Activated naive CD4-positive, alpha-beta T cell treated with anti-CD3 and anti-CD28 coated beads, Interleukin-2, amount 50 U/mL, for 16 hours (primary cell): ENCODE data around the gene SELENOM.
"Not testable (repeated sequence)": the region's sequence is repeated elsewhere in the genome, so short reads cannot be mapped to it uniquely, and the experiment has no call there.

Experiments
- DNase-seq: peaks from one replicate; pipeline ENCODE4 v3.0.0-alpha.2; 2020

SELENOM gene

DNA sequence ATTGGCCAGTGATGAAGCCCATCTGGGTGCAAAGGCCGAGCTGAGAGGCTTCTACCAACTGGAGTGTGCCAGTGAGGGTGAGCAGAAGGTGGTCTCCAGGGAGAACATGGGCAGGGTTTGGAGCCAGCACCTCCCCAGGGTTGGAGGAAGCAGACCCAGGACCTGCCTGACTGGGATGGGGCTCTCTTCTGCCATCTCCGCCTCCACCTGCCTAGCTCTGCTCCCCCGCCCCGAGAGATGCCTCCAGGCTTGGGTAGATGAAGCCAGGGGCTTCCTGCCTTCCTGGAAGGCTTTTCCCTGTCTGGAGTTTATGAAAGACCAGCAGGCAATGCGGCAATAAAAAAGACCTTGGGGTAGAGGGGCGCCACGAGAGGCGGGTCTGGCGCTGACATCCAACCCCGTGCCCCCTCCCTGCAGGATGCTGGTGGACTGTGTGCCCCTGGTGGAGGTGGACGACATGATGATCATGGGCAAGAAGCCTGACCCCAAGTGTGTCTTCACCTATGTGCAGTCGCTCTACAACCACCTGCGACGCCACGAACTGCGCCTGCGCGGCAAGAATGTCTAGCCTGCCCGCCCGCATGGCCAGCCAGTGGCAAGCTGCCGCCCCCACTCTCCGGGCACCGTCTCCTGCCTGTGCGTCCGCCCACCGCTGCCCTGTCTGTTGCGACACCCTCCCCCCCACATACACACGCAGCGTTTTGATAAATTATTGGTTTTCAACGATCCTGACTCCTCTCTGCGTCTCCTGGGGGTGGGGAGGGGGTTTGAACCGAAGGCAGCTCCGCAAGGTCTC is 3.3 kb downstream of the SELENOM start:
- DNase-seq, result no peak

DNA sequence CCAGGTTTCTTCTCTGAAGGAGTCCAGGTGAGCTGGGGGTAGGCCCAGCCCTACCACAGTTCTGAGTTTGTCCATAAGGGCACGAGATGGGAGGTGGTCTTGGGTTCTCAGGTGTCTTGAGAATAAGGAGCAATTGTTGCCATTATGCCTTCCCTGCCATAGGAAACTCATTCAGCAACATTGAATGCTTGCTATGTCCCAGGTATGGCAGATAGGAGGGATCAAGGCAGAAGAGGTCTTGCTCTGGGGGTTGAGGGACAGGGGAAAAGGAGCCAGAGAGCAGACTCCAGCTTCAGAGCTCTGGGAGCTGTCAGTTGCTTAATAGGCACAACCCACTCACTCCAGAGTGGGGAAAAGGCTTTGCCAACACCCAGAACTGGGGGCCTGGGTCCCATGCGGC is 4.3 kb downstream of the SELENOM start:
- no peak for DNase-seq

DNA sequence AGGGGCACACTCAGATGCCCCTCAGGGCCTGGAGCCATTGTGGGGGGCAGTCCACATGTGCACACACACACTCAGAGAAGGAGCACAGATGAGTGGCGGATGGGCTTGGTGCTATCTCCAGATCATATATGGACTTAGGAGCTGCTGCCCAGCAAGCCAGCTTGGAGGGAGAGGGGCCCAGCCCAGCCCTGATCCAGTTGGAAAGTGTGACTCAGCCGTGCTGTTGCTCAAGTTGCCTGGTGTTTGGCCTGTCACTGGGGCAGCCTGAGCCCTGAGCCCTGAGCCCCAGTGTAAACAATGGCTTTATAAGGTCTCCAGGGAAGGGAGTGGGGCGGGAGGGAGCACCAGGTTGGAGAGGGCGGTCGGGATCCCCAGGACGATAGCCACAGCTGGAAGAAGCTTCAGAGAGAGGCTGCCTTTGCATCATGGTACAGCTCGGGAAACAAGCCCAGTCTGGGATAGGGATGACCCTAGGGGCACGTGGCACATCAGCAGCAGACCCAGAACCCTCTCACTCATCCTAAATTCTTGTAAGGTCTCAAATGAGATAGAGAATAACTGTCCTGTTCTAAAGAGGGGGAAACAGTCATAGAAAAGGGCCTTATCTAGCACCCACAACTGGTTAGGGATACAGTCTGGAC is 4.8 kb downstream of the SELENOM start:
- no peak for DNase-seq

DNA sequence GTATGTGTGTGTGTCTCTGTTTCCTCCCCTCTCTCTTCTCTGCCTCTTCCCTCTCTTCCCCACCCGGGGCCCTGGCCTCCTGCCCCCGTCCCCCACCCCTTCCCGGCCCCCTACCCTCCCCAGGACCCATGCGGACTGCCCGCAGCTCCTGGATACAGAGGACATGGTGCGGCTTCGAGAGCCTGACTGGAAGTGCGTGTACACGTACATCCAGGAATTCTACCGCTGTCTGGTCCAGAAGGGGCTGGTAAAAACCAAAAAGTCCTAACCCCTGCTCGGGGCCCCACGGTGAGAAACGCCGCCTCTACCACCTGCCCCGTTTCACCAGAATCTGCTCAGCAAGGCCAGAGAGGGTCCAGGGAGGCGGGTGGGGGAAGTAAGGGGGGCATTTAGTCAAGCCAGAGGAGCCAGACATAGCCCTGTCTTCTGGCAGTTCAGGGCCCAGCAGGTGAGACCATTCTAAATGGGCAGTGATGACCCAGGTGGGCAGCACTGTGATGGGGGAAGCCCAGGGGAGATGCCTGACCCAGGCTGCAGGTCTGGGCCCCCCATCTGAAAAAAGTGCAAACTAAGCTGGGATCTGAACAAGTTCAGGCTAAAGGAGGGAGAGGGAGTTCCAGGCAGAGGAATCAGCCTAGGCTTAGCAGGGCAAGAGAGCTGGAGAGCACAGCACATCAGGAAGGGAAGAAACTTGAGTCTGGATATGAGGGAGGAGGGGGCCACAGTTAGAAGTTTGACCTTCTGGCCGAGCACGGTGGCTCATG is 6.4 kb downstream of the SELENOM start:
- no peak for DNase-seq

DNA sequence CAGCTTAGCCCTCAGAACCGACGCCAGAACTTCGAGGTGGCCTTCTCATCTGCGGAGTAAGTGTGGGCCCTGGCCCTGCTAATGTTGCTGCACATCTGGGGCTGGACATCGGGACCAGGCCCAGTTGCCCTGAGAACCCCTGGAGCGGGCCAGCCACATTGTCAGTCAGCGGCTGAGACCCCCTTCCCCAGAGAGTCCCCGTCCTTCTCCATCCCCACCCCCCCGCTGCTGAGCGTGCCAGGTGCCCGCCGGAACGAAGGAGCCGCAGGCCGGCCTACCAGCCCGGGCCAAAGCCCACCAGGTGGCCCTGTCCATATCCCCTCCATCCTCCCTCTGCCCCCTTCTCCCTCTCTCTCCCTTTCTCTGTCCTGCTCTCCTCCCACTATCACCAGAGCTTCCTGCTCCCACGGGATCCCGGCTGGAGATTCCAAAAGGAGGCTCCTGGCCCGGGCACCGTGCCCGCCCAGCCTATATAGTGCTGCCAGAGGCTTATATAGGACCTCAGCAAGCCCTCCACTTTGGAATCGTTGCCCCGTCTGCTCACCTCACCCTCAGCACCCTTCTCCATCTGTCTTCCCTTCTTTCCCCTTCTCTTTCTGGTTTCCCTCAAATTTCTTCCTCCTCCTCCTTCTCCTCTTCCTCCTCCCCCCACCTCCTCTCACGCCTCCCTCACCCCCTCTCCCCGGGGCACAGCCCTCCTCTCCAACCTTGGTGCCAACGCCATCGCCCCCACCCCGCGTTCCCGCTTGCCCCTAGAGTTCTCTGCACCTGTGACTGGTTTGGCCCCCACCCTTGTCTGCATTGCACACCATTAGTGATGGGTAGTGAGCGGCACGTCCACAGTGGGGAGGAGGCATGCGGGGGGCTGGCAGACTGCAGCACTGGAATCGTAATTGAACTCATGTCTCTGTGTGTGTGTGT is 7.3 kb downstream of the SELENOM start:
- no peak for DNase-seq

DNA sequence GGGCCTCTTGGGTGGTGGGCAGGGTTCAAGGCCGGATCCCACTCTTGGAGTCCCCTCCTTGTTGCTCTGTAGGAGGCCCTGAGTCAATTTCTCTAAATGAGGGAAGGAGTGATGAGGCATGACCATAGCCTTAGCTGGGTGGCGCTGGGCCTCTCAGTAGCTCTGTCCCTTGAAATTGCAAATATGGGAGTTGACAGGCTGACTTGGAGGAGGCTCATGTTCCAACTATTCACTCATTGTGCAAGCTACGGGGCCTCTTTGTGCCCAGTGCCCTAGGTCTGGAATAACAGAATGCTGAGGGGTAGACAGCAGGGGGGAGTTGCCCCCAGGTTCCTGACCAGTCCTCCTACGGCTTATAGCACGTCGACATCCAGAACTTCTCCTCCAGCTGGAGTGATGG is 8.0 kb downstream of the SELENOM start:
- no peak for DNase-seq

DNA sequence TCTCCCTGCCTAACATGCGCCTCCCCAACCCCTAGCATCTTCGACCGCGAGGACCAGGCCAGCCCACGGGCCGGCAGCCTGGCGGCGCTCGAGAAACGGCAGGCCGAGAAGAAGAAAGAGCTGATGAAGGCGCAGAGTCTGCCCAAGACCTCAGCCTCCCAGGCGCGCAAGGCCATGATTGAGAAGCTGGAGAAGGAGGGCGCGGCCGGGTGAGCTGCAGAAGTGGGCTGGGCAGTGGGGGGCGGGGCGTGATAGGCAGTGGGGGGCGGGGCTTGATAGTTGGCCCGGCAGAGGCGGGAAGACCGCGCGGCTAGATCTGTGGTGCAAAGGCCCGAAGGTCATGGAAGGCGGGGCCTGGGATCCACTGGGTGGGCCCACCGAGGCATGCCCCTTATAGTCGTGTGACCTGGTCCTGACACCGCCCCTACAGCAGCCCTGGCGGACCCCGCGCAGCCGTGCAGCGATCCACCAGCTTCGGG is 8.7 kb downstream of the SELENOM start:
- no peak for DNase-seq

DNA sequence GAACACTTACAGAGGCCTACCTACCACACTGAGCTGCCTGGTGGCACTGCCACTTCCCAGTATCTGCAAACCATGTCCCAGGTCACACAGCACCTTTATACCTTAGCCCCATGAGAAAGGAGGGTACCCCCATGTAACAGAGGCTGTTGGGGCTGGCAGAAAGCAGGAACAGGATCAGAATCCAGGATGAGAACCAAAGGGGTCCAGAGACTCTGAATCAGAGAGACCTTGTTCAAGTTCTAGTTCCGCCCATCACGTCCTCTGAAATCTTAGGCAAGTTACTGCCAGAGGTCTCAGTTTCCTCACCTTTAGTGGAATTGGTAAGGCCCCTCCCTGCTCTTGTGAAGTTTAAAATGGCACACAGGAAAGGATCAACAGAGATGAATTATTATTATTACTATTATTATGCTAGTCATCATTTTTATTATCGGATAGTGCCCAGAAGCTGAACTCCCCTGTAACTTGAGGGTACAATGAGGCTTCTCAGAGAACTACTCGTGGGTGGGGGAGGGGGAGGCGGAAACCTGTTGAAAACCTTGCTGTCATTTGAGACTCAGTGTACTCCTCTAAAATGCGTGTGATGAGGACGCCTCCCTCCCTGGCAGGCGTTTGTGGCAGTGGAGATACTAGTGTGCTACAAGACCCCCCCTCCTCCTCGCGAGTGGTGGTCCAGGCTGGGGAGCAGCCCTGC is 9.3 kb downstream of the SELENOM start:
- no peak for DNase-seq

DNA sequence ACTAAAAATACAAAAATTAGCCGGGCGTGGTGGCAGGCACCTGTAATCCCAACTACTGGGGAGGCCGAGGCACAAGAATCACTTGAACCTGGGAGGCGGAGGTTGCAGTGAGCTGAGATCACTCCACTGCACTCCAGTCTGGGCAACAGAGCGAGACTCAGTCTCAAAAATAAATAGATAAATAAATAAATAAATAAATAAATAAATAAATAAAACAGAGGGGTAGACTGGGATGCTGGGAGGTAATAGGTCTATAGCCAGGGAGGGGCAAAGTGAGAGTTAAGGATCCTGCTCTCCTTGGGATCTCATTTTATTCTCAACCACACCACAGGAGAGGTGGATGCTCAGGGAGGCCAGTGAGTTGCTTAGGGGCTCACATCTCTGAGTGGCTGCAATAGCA is 9.8 kb downstream of the SELENOM start:
- not testable (repeated sequence) for DNase-seq

DNA sequence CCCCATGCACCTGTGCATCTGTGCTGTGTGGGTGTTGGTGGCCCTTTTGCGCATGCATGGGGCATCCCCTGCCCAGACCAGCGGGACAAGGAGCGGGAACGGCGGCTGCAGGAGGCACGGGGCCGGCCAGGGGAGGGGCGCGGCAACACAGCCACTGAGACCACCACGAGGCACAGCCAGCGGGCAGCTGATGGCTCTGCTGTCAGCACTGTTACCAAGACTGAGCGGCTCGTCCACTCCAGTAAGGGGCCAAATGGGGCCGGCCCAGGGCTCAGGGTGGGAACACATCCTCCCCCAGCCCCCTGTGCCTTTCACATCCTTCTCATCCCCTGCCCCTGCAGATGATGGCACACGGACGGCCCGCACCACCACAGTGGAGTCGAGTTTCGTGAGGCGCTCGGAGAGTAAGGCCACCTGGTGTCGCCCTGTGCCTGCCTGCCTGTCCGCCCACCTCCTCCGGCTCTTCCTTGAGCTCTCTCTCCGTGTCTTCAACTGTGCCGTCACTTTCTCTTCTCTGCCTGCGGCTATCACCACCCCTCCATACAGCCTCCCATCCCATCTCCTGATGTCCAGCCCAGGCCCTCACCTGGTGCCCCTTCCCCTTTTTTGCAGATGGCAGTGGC is 10.6 kb downstream of the SELENOM start:
- no peak for DNase-seq

DNA sequence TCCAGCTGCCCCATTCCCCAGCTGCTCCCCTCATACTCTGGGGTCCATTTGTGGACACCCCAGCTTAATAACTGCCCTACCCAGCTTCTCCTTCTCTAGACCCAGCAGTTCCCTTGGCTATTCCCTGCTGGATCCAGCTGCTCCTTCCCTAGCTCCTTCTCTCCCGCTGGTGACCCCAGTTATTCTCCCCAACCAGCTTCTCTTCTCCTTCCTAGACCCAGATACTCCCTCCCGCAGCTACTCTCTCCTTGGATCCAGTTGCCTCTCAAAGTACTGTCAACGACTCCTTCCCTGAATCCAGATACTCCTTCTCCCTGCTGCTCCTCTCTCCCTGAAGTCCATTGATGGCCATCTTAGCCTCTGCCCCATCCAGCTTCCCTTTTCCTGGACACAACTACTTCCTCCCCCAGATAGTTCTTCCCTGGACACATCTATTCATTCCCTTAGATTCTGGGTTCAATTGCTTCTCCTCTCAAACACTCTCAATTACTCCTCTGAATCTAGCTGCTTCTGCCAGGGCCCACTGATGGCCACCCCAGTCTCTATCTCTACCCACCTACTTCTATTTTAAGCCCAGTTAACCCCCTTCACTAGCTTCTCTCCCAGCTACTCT is 11.6 kb downstream of the SELENOM start:
- no peak for DNase-seq

DNA sequence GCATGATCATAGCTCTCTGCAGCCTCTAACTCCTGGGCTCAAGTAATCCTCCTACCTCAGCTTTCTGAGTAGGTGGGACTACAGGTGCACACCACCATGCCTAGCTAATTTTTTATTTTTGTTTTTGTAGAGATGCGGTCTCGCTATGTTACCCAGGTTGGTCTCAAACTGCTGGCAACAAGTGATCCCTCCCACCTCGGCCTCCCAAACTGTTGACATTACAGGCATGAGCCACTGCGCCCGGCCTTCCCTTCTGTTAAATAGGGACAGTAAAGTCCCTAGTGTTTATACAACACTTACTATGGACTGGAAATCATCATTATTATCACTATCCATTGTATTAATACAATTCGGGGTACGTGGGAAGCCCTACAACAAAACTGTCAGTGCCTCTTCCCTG is 12.6 kb downstream of the SELENOM start:
- no peak for DNase-seq

DNA sequence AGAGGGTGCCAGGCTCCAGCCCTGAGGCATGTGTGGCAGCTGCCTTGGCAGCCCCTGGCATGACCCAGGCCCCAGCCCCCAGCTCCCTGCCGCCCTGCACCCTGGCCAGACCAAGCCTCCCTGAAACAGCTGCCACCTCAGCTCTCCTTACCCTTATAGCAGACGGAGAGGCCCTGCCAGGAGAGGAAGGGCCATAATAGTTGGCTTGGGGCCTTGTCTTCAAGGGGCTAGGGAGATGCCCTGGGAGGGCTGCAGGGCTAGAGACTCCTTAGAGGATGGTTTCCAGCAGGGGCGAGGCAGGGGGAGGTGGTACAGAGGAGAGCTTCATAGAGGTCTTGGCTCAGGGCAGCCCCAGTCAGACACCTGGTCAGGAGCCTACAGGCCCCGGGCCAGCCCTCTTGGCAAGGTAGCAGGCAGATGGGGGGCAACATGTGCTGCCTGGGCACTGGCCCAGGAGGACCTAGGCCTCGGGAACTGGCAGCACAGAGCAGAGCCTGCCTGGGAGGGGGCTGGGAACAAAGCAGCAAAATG is 13.3 kb downstream of the SELENOM start:
- no peak for DNase-seq

DNA sequence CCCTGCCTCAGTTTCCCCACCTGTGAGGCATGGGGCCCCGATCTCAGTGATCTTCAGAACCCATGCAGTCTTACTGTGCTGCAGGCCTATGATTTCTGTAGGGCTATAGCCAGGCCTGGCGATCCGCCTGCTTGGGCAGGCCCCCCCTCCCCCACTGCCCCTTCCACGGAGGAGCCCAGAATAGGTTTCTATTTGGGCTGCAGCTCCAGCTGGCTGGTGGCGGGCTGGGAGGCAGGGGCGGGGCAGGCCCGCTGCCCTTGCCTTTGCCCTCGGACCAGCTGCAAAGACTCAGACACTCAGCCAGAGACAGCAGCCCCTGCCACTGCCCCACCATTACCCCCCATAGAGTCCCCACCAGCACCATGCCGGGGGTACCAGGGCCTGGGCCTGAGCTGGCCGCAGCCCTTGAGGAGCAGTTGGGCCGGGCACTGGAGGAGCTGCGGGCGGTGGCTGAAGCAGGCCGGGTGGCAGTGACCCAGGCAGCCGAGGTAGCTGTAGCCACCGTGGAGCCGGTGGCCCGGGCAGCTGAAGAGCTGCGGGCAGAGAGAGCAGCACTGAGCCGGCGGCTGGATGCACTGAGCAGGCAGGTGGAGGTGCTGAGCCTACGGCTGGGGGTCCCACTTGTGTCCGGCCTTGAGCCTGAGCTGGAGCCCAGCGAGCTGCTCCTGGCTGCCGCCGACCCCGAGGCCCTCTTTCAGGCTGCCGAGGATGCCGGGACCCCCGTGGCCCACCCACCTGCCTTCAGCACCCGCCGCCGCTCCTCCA is 14.1 kb downstream of the SELENOM start:
- no peak for DNase-seq

DNA sequence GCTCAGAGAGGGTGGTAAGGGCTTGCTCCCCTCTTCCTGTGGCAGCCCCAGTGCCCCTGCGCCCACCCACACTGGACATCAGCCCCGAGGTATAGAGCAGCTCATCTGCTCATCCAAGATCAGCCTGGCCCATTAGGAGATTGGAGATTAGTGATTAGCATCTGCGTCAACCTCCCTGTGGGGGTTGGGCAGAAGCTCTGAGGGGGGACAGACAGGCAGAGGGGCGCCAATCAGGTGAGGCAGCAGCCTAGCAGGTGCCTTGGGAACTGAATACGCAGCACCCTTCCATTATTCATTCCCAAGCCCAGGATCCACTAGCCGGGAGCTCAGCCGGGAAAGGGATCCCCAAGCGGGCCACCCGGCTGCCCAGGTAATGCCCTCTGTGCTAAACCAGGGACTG is 15.2 kb downstream of the SELENOM start:
- DNase-seq, result no peak

DNA sequence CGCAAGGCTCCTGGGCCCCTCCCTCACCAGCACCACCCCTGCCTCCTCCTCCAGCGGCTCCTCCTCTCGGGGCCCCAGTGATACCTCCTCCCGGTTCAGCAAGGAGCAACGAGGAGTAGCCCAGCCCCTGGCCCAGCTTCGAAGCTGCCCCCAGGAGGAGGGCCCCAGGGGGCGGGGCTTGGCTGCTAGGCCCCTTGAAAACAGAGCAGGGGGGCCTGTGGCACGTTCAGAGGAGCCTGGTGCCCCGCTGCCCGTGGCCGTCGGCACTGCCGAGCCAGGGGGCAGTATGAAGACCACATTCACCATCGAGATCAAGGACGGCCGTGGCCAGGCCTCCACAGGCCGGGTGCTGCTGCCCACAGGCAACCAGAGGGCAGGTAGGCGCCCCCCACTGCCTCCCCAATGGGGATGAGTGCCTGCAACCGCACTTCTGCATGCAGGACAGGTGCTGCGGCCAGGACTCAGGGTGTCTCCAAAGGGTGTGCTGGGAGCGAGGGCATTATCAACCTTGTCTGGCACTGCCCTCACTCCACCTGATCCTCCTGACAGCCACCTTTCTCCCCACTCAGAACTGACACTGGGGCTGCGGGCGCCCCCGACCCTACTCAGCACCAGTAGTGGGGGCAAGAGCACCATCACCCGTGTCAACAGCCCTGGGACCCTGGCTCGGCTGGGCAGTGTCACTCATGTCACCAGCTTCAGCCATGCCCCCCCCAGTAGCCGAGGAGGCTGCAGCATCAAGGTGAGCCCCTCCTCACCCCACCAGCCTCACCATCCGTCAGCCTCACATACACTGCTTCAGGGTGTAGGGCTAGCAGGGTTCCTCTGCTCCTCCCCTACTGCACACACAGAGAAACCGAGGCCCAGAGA is 16.0 kb downstream of the SELENOM start:
- DNase-seq, result no peak

DNA sequence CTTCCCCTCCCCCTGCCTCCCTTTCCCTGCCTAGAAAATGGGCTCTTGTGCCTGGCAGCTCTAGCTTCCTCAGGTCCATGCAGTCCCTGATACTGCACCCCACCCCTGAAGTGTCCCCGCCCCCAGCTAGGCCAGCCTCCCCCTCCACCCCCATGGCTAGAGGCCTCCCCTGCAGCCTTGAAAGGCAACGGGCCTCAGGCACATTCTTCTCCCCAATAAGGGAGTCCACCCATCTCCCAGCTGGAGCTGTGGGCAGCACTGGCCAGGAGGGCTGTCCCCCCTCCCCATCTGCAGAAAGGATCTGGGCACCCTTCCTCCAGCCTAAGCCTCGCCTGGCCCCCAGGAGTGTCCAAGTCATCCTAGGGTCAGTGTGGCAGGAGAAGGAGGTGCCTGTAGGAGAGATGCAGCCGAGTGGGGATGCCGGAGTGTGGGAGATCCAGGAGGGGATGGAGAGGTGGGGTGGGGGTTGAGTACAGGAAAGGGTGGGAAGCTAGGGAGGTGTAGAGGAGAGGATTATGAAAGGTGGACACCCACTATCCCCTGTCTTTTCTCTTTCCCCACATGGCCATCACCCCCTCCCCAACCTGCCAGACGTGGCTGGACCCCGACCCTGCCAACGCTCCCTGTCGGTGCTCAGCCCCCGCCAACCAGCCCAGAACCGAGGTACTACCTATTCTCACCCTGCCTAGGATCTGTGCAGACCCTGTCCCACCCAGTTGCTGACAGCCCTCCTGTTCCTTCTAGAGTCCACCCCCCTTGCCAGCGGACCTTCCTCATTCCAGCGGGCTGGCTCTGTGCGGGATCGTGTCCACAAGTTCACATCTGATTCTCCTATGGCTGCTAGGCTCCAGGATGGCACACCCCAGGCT is 16.9 kb downstream of the SELENOM start:
- DNase-seq, result no peak
